Inflammatory macrophage (primary cell): Measurements from ENCODE around the gene ADAMTS14.

ENCODE experiments used
- DNase-seq, 2 donors: peaks; one replicate each; pipeline ENCODE4 v3.0.0-alpha.2; 2020 to 2022

The ADAMTS14 gene

GRCh38 chr10:70791386-70792039 is 119.2 kb downstream of the ADAMTS14 start:
- DNase-seq, result no peak

- no peak for DNase-seq
Observed at GRCh38 chr10:70795613-70796012, 123.3 kb downstream of the ADAMTS14 start.

GRCh38 chr10:70797840-70798239 is 125.5 kb downstream of the ADAMTS14 start:
- DNase-seq, result no peak

- DNase-seq, result peak; percentile 22 to 31
Observed at GRCh38 chr10:70799124-70799523, 126.8 kb downstream of the ADAMTS14 start.

- DNase-seq, result no peak
Observed at GRCh38 chr10:70801854-70802253, 129.5 kb downstream of the ADAMTS14 start.

GRCh38 chr10:70803775-70804420 is 131.6 kb downstream of the ADAMTS14 start:
- no peak for DNase-seq

GRCh38 chr10:70804421-70804808 is 132.1 kb downstream of the ADAMTS14 start:
- no peak for DNase-seq

GRCh38 chr10:70805619-70806215 is 133.4 kb downstream of the ADAMTS14 start:
- no peak for DNase-seq

GRCh38 chr10:70806841-70807240 is 134.5 kb downstream of the ADAMTS14 start:
- DNase-seq, result no peak

- DNase-seq, result no peak
Observed at GRCh38 chr10:70807556-70807955, 135.2 kb downstream of the ADAMTS14 start.

- no peak for DNase-seq
Observed at GRCh38 chr10:70809011-70809611, 136.8 kb downstream of the ADAMTS14 start.

- DNase-seq, result no peak
Observed at GRCh38 chr10:70809726-70810125, 137.4 kb downstream of the ADAMTS14 start.

GRCh38 chr10:70810967-70811366 is 138.7 kb downstream of the ADAMTS14 start:
- no peak for DNase-seq

GRCh38 chr10:70811881-70812280 is 139.6 kb downstream of the ADAMTS14 start:
- no peak for DNase-seq
